HG02642 (cell line): ENCODE results near the gene GEMIN7.

Experiments
- ATAC-seq: cut with Tn5 transposase; IDR thresholded peaks from one replicate; pipeline ENCODE4 v1.9.1; 2021; ENCODE audit warnings: mild to moderate bottlenecking; ENCODE audit not compliant: unreplicated experiment, poor library complexity

GEMIN7 gene

GRCh38 chr19:45082170-45082569 is 3.1 kb downstream of the GEMIN7 start:
- no peak for ATAC-seq

GRCh38 chr19:45086480-45086879 is 7.4 kb downstream of the GEMIN7 start:
- ATAC-seq: no peak

- ATAC-seq: no peak
These were observed 8.5 kb downstream of the GEMIN7 start for GRCh38 chr19:45087531-45087930.

GRCh38 chr19:45090034-45090433 is 11.0 kb downstream of the GEMIN7 start:
- no peak for ATAC-seq

GRCh38 chr19:45090606-45091005 is 11.5 kb downstream of the GEMIN7 start:
- no peak for ATAC-seq

- ATAC-seq: peak; percentile 67
These were observed 12.2 kb downstream of the GEMIN7 start for GRCh38 chr19:45091031-45091923.

- ATAC-seq: peak; percentile 67
These were observed 14.0 kb downstream of the GEMIN7 start, which contains the start of gene PPP1R37 for GRCh38 chr19:45092747-45093678. Gene PPP1R37, plus strand, starts transcription at chr19:45093179. Its CDS starts 147 bp downstream, at chr19:45093326.

- no peak for ATAC-seq
These were observed 15.1 kb downstream of the GEMIN7 start for GRCh38 chr19:45094137-45094536.

GRCh38 chr19:45094707-45095106 is 15.6 kb downstream of the GEMIN7 start:
- ATAC-seq: no peak

GRCh38 chr19:45095496-45096413 is 16.7 kb downstream of the GEMIN7 start:
- no peak for ATAC-seq

- no peak for ATAC-seq
These were observed 17.6 kb downstream of the GEMIN7 start for GRCh38 chr19:45096700-45097099.

- no peak for ATAC-seq
These were observed 18.4 kb downstream of the GEMIN7 start for GRCh38 chr19:45097450-45097775.

GRCh38 chr19:45097776-45098520 is 18.9 kb downstream of the GEMIN7 start:
- ATAC-seq: no peak

GRCh38 chr19:45098521-45099466 is 19.7 kb downstream of the GEMIN7 start:
- no peak for ATAC-seq

- no peak for ATAC-seq
These were observed 20.6 kb downstream of the GEMIN7 start for GRCh38 chr19:45099467-45100191.

- no peak for ATAC-seq
These were observed 21.1 kb downstream of the GEMIN7 start for GRCh38 chr19:45100201-45100600.

- no peak for ATAC-seq
These were observed 21.8 kb downstream of the GEMIN7 start for GRCh38 chr19:45100846-45101252.

GRCh38 chr19:45101806-45102205 is 22.7 kb downstream of the GEMIN7 start:
- no peak for ATAC-seq
